ENCODE results near the gene MRPS10. TPM values are rescaled to one million over a fixed set of nuclear protein-coding genes. Genes with fewer than 3 reads are reported as not detected.

The MRPS10 gene
- total and polyA plus RNA-seq, 4 donors = 20.1 to 26.8 (median 23.9) TPM

DNA sequence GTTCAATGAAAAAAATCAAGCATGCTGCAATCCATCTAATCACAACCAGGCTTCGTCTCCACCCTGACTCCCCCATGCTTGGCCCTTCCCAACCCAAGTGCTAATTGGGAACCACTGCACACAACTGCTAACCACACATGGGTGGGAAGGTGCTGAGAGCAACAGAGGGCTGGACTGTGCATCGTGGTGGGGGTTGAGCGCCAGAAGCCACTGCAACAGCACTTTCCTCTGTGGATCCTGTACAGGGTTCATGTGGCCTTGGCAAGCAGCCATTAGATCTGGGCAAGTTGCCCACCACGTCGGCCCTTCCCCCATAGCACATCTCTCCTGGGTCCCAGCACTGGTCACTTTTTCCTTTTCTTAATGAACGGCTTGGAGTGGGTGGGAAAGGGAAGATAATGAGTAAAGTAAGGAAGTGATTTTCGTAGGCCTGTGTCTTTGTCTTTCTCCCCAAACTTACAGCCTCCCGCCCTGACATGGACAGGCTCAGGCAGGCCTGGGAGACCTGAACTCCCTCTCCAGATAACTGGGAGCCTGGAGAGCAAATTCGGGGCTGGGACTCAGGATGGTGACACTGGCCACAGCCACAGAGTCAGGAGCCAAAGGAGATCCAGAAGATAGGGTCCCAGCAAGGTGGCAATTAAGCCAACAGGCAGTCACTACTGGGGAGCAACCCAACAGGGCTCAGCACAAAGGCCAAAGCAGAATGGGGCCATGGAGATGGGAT lies 34.4 kb upstream of the MRPS10 start:
- Histone ChIP-seq H3K27me3 (ENCODE audit: control insufficient read depth in 4 of 4, insufficient read depth in 4 of 4, low read length in 3 of 4) (no peaks in the 10 kb centered on the region), H3K27ac (ENCODE audit: low read depth in 1 of 2, low read length in 2 of 2) (peak overlapping the region in 1 of 2 donors; percentile 17), H3K4me3 (ENCODE audit: low read depth in 1 of 3, low read length in 3 of 3) (no peak overlapping the region), H3K9me3 (ENCODE audit: control insufficient read depth in 4 of 4, low read length in 3 of 4) (no peaks in the 10 kb centered on the region), H3K9ac (ENCODE audit: low read depth in 1 of 2, low read length in 2 of 2) (no peak overlapping the region), H3K36me3 (ENCODE audit: control insufficient read depth in 4 of 4, insufficient read depth in 3 of 4, low read depth in 1 of 4, low read length in 3 of 4) (no peaks in the 10 kb centered on the region), H3K4me1 (ENCODE audit: control insufficient read depth in 4 of 4, insufficient read depth in 4 of 4, low read length in 3 of 4) (peaks cover 5 to 31% (median 25%) of the 10 kb centered on the region in 4 donors)
- peak; percentile 85 for DNase-seq (ENCODE audit: low spot score)
- TF ChIP-seq NR2F2 (IDR thresholded peaks at IDR 0.05) (peak; percentile 78), FOXA1 (IDR thresholded peaks at IDR 0.05) (no peak), RXRA (IDR thresholded peaks at IDR 0.05) (peak in 1 of 2 donors; percentile 59), SP1 (IDR thresholded peaks at IDR 0.05) (peak; percentile 59), GABPA (IDR thresholded peaks at IDR 0.05 in 1 of 2, conservative IDR thresholded peaks at IDR 0.05 in 1 of 2) (no peak), YY1 (IDR thresholded peaks at IDR 0.05) (no peak), JUND (IDR thresholded peaks at IDR 0.05) (peak in 1 of 2 donors; percentile 41), HNF4G (IDR thresholded peaks at IDR 0.05) (no peak), TAF1 (conservative IDR thresholded peaks at IDR 0.05) (no peak), RAD21 (IDR thresholded peaks at IDR 0.05) (peak in 1 of 2 donors; percentile 38), FOXA2 (IDR thresholded peaks at IDR 0.05) (no peak), HNF4A (conservative IDR thresholded peaks at IDR 0.05) (peak; percentile 55 to 63), EGR1 (IDR thresholded peaks at IDR 0.05; ENCODE audit: low read depth in 2 of 2) (peak in 1 of 2 donors; percentile 7)
- TF ChIP-seq, protein P1, sequence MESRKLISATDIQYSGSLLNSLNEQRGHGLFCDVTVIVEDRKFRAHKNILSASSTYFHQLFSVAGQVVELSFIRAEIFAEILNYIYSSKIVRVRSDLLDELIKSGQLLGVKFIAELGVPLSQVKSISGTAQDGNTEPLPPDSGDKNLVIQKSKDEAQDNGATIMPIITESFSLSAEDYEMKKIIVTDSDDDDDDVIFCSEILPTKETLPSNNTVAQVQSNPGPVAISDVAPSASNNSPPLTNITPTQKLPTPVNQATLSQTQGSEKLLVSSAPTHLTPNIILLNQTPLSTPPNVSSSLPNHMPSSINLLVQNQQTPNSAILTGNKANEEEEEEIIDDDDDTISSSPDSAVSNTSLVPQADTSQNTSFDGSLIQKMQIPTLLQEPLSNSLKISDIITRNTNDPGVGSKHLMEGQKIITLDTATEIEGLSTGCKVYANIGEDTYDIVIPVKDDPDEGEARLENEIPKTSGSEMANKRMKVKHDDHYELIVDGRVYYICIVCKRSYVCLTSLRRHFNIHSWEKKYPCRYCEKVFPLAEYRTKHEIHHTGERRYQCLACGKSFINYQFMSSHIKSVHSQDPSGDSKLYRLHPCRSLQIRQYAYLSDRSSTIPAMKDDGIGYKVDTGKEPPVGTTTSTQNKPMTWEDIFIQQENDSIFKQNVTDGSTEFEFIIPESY (IDR thresholded peaks at IDR 0.05) = no peak
- TF ChIP-seq, protein P2, sequence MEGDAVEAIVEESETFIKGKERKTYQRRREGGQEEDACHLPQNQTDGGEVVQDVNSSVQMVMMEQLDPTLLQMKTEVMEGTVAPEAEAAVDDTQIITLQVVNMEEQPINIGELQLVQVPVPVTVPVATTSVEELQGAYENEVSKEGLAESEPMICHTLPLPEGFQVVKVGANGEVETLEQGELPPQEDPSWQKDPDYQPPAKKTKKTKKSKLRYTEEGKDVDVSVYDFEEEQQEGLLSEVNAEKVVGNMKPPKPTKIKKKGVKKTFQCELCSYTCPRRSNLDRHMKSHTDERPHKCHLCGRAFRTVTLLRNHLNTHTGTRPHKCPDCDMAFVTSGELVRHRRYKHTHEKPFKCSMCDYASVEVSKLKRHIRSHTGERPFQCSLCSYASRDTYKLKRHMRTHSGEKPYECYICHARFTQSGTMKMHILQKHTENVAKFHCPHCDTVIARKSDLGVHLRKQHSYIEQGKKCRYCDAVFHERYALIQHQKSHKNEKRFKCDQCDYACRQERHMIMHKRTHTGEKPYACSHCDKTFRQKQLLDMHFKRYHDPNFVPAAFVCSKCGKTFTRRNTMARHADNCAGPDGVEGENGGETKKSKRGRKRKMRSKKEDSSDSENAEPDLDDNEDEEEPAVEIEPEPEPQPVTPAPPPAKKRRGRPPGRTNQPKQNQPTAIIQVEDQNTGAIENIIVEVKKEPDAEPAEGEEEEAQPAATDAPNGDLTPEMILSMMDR (IDR thresholded peaks at IDR 0.05; ENCODE audit: low read depth, low read length, missing input control) = no peak
- TF ChIP-seq, protein P3, sequence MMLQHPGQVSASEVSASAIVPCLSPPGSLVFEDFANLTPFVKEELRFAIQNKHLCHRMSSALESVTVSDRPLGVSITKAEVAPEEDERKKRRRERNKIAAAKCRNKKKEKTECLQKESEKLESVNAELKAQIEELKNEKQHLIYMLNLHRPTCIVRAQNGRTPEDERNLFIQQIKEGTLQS (IDR thresholded peaks at IDR 0.05) = no peak
- TF ChIP-seq, protein P4, sequence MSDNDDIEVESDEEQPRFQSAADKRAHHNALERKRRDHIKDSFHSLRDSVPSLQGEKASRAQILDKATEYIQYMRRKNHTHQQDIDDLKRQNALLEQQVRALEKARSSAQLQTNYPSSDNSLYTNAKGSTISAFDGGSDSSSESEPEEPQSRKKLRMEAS (IDR thresholded peaks at IDR 0.05) = peak; percentile 59
- TF ChIP-seq, protein P5, sequence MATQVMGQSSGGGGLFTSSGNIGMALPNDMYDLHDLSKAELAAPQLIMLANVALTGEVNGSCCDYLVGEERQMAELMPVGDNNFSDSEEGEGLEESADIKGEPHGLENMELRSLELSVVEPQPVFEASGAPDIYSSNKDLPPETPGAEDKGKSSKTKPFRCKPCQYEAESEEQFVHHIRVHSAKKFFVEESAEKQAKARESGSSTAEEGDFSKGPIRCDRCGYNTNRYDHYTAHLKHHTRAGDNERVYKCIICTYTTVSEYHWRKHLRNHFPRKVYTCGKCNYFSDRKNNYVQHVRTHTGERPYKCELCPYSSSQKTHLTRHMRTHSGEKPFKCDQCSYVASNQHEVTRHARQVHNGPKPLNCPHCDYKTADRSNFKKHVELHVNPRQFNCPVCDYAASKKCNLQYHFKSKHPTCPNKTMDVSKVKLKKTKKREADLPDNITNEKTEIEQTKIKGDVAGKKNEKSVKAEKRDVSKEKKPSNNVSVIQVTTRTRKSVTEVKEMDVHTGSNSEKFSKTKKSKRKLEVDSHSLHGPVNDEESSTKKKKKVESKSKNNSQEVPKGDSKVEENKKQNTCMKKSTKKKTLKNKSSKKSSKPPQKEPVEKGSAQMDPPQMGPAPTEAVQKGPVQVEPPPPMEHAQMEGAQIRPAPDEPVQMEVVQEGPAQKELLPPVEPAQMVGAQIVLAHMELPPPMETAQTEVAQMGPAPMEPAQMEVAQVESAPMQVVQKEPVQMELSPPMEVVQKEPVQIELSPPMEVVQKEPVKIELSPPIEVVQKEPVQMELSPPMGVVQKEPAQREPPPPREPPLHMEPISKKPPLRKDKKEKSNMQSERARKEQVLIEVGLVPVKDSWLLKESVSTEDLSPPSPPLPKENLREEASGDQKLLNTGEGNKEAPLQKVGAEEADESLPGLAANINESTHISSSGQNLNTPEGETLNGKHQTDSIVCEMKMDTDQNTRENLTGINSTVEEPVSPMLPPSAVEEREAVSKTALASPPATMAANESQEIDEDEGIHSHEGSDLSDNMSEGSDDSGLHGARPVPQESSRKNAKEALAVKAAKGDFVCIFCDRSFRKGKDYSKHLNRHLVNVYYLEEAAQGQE (IDR thresholded peaks at IDR 0.05) = no peak
- 23% methylated on average over 9 of the region's 9 CpGs for WGBS
